H1 (cell line): Measurements from ENCODE around the gene EXD3. TPM values are rescaled to one million over a fixed set of nuclear protein-coding genes. Genes with fewer than 3 reads are reported as not detected.
"Not testable (repeated sequence)": the region's sequence is repeated elsewhere in the genome, so short reads cannot be mapped to it uniquely, and the experiment has no call there.

ENCODE experiments used
- CTCF ChIA-PET: fragments of 300-600 bp; sonication (Branson Sonifier 250); formaldehyde crosslinking; loops from one replicate; lab custom pipeline; 2021; ENCODE audit not compliant: partially characterized antibody; lab: Charles Lee
- POLR2A ChIA-PET: fragments of 300-600 bp; sonication (Branson Sonifier 250); formaldehyde crosslinking; loops from one replicate; lab custom pipeline; 2021; ENCODE audit warnings: inconsistent platforms; ENCODE audit not compliant: partially characterized antibody; lab: Charles Lee
- DNase-seq, 2 experiments: peaks; one replicate each; pipeline versions ENCODE4 v3.0.0 to v3.0.0-alpha.2; 2010 to 2022; ENCODE audit warnings: low spot score in 2 of 2, low read depth in 1 of 2, mixed read lengths in 1 of 2
- FAIRE-seq: peaks from 2 replicates; lab custom pipeline; 2011; peaks lifted over from hg19 to GRCh38; lab: Jason Lieb, UNC
- H2AFZ ChIP-seq: 2 replicates; pipeline ENCODE4 v1.8.1; 2012; ENCODE audit warnings: low read length, inconsistent platforms
- H2AK5ac ChIP-seq: 2 replicates; pipeline ENCODE4 v1.6.1; 2013; ENCODE audit warnings: low read depth, low read length
- H2BK120ac ChIP-seq: replicated peaks from 2 replicates; pipeline ENCODE3; 2013; ENCODE audit warnings: low read depth, low read length, inconsistent platforms
- H2BK12ac ChIP-seq: 2 replicates; pipeline ENCODE4 v1.6.1; 2013; ENCODE audit warnings: low read depth, low read length
- H2BK15ac ChIP-seq: 2 replicates; pipeline ENCODE4 v1.6.1; 2013; ENCODE audit warnings: low read length
- H2BK20ac ChIP-seq: 2 replicates; pipeline ENCODE4 v1.6.1; 2013; ENCODE audit warnings: low read length
- H2BK5ac ChIP-seq: 2 replicates; pipeline ENCODE4 v1.6.1; 2013; ENCODE audit warnings: low read depth, low read length
- H3K14ac ChIP-seq: 2 replicates; pipeline ENCODE4 v1.6.1; 2013; ENCODE audit warnings: inconsistent platforms; ENCODE audit not compliant: insufficient read length
- H3K18ac ChIP-seq: 2 replicates; pipeline ENCODE4 v1.6.1; 2013; ENCODE audit warnings: low read length; ENCODE audit errors: extremely low read depth
- H3K23ac ChIP-seq: 2 replicates; pipeline ENCODE4 v1.6.1; 2013; ENCODE audit warnings: inconsistent platforms; ENCODE audit not compliant: insufficient read length
- H3K23me2 ChIP-seq: 2 replicates; pipeline ENCODE4 v1.6.1; 2013; ENCODE audit warnings: low read depth, low read length
- H3K27ac ChIP-seq: 2 replicates; pipeline ENCODE4 v1.6.1; 2011; ENCODE audit warnings: low read depth, low read length, inconsistent platforms
- H3K27me3 ChIP-seq, 4 experiments: replicated peaks in 1 of 4; 1 replicate in 1 of 4; 2 replicates in 3 of 4; pipeline versions ENCODE4 v1.6.1 to v1.8.1; 2011 to 2013; ENCODE audit warnings: low read length in 3 of 4, mild to moderate bottlenecking in 3 of 4, inconsistent platforms in 2 of 4, mixed read lengths in 2 of 4, moderate library complexity in 1 of 4; ENCODE audit not compliant: control insufficient read depth in 3 of 4, insufficient read depth in 3 of 4; ENCODE audit errors: extremely low read depth in 1 of 4
- H3K36me3 ChIP-seq, 4 experiments: 2 replicates each; pipeline versions ENCODE4 v1.6.1 to v1.8.1; 2011 to 2013; ENCODE audit warnings: mild to moderate bottlenecking in 4 of 4, low read length in 3 of 4, moderate library complexity in 2 of 4, control low read depth in 1 of 4, inconsistent platforms in 1 of 4; ENCODE audit not compliant: insufficient read depth in 4 of 4, control insufficient read depth in 2 of 4
- H3K4ac ChIP-seq: replicated peaks from 2 replicates; pipeline ENCODE3; 2013; ENCODE audit warnings: low read length, low read depth, mixed read lengths, inconsistent platforms; ENCODE audit not compliant: insufficient read length
- H3K4me1 ChIP-seq, 4 experiments: replicated peaks in 1 of 4; 1 replicate in 1 of 4; 2 replicates in 3 of 4; pipeline versions ENCODE4 v1.6.1 to v1.8.1; 2011 to 2013; ENCODE audit warnings: low read length in 3 of 4, inconsistent platforms in 2 of 4, mixed read lengths in 1 of 4; ENCODE audit not compliant: insufficient read depth in 4 of 4, control insufficient read depth in 3 of 4
- H3K4me2 ChIP-seq, 2 experiments: 2 replicates each; pipeline versions ENCODE4 v1.6.1 to v1.8.1; 2011 to 2013; ENCODE audit warnings: low read depth in 2 of 2, low read length in 2 of 2, control low read depth in 1 of 2, inconsistent platforms in 1 of 2, mild to moderate bottlenecking in 1 of 2; ENCODE audit not compliant: insufficient read depth in 1 of 2
- H3K4me3 ChIP-seq, 4 experiments: fragments of 200-600, 300-600 bp in 1 of 4; sonication (generic), shearing (Covaris generic), sonication (Bioruptor Twin) in 1 of 4; 2 replicates each; pipeline versions ENCODE4 v1.5.1 to v1.8.1; 2011 to 2016; ENCODE audit warnings: low read length in 4 of 4, low read depth in 3 of 4, control low read depth in 2 of 4, inconsistent platforms in 2 of 4, mild to moderate bottlenecking in 2 of 4, mixed read lengths in 1 of 4, moderate library complexity in 1 of 4; ENCODE audit not compliant: insufficient read depth in 2 of 4; ENCODE audit errors: extremely low read depth in 1 of 4
- H3K56ac ChIP-seq: replicated peaks from 2 replicates; pipeline ENCODE3; 2013; ENCODE audit warnings: low read depth, mild to moderate bottlenecking, mixed read lengths, low read length, inconsistent platforms; ENCODE audit not compliant: insufficient read length
- H3K79me1 ChIP-seq: 2 replicates; pipeline ENCODE4 v1.6.1; 2013; ENCODE audit warnings: low read depth, low read length, control low read depth
- H3K79me2 ChIP-seq, 2 experiments: 2 replicates each; pipeline versions ENCODE4 v1.6.1 to v1.8.1; 2012 to 2013; ENCODE audit warnings: low read length in 2 of 2, mild to moderate bottlenecking in 2 of 2, inconsistent platforms in 1 of 2; ENCODE audit not compliant: insufficient read depth in 2 of 2, control insufficient read depth in 1 of 2
- H3K9ac ChIP-seq, 4 experiments: replicated peaks in 1 of 4; 1 replicate in 1 of 4; 2 replicates in 3 of 4; pipeline versions ENCODE4 v1.6.1 to v1.8.1; 2011 to 2013; ENCODE audit warnings: low read depth in 3 of 4, low read length in 3 of 4, control low read depth in 2 of 4, mild to moderate bottlenecking in 2 of 4, moderate library complexity in 2 of 4, inconsistent platforms in 1 of 4; ENCODE audit errors: extremely low read depth in 1 of 4
- H3K9me3 ChIP-seq, 2 experiments: 2 replicates each; pipeline versions ENCODE4 v1.6.1 to v1.8.1; 2012 to 2013; ENCODE audit warnings: mild to moderate bottlenecking in 2 of 2, moderate library complexity in 2 of 2, control low read depth in 1 of 2, inconsistent platforms in 1 of 2, low read depth in 1 of 2, low read length in 1 of 2, mixed read lengths in 1 of 2; ENCODE audit not compliant: insufficient read depth in 2 of 2
- H4K20me1 ChIP-seq, 2 experiments: replicated peaks in 1 of 2; 2 replicates each; pipeline versions ENCODE3 to v1.8.1; 2011 to 2013; ENCODE audit warnings: inconsistent platforms in 2 of 2, low read length in 2 of 2, mild to moderate bottlenecking in 1 of 2; ENCODE audit not compliant: insufficient read depth in 2 of 2, control insufficient read depth in 1 of 2
- H4K5ac ChIP-seq: 2 replicates; pipeline ENCODE4 v1.6.1; 2013; ENCODE audit warnings: low read length, low read depth, mixed read lengths, inconsistent platforms; ENCODE audit not compliant: insufficient read length
- H4K8ac ChIP-seq: 2 replicates; pipeline ENCODE4 v1.8.0; 2013; ENCODE audit warnings: mild to moderate bottlenecking, moderate library complexity, low read length, inconsistent platforms; ENCODE audit not compliant: insufficient read depth; ENCODE audit errors: extremely low read depth
- H4K91ac ChIP-seq: replicated peaks from 2 replicates; pipeline ENCODE3; 2013; ENCODE audit warnings: low read length, mixed read lengths, inconsistent platforms; ENCODE audit not compliant: insufficient read length
- WGBS, 2 experiments: shearing (Covaris generic) in 1 of 2; methylation state at CpG; one replicate each; pipeline versions ENCODE4 v1.1.6 to v1.1.7; 2013 to 2015; ENCODE audit warnings: low lambda C conversion rate in 2 of 2, mixed read lengths in 2 of 2, inconsistent platforms in 1 of 2, low coverage in 1 of 2, missing lambda C conversion rate in 1 of 2; ENCODE audit not compliant: insufficient replicate concordance in 2 of 2, insufficient coverage in 1 of 2, insufficient read length in 1 of 2; ENCODE audit errors: extremely low coverage in 1 of 2, missing lambda C conversion rate in 1 of 2; 5-methylcytosine and 5-hydroxymethylcytosine counted together
- polyA plus RNA-seq, 7 experiments: library from polyadenylated mRNA; depleted of rRNA in 3 of 7; stranded (reverse) in 5 of 7; unstranded in 2 of 7; fragments of >200 nt in 5 of 7; fragments of 200-250 nt in 2 of 7; gene quantifications; 1 replicate in 5 of 7; 2 replicates in 1 of 7; 4 replicates in 1 of 7; pipeline versions ENCODE4 v1.2.1 to v1.2.3, GENCODE V29; 2011 to 2013; ENCODE audit warnings: missing spikeins in 2 of 7, mixed read lengths in 2 of 7
- total RNA-seq: library from RNA; stranded (reverse); fragmentation: NEBNext Ultra II Directional; extraction: Animal tissue kit (Norgen Biotek cat#: 25700); gene quantifications from 2 replicates; pipeline ENCODE4 v1.2.1, GENCODE V29; 2021

Gene EXD3
- total and polyA plus RNA-seq, 2 of the 8 experiments (the other 6 are each of a cell fraction or from before 2014, with no cell fraction given), result 7.2 to 9.4 TPM

GRCh38 chr9:137451264-137452005, 28.5 kb upstream of the EXD3 start:
- not testable (repeated sequence) for H2BK20ac ChIP-seq
- CTCF ChIA-PET, result interaction anchor here (2.5 kb wide), 1 partner anchor 8 kb away, joined by 13 read pairs; no protein-coding TSS in a partner anchor

More at GRCh38 chr9:137451264-137452005, 28.5 kb upstream of the EXD3 start:
- H3K27me3 ChIP-seq, DNase-seq, H3K18ac ChIP-seq, H3K4me3 ChIP-seq, H3K23me2 ChIP-seq, FAIRE-seq, H2BK12ac ChIP-seq, H2AK5ac ChIP-seq, H3K79me2 ChIP-seq, H3K14ac ChIP-seq, H3K4me2 ChIP-seq, H3K9ac ChIP-seq, H2AFZ ChIP-seq, H3K79me1 ChIP-seq, H3K27ac ChIP-seq, POLR2A ChIA-PET, H3K56ac ChIP-seq, H2BK5ac ChIP-seq, H4K91ac ChIP-seq, H4K8ac ChIP-seq, H4K20me1 ChIP-seq, H2BK120ac ChIP-seq, H3K9me3 ChIP-seq, H2BK15ac ChIP-seq, H3K23ac ChIP-seq, H4K5ac ChIP-seq, H3K4ac ChIP-seq: not testable (repeated sequence)
- Histone ChIP-seq H3K36me3 (peaks cover 3 to 19% (median 5%) of the 10 kb centered on the region in 4 experiments; a peak in 5 of 8 replicates), H3K4me1 (peaks cover 0 to 15% (median 13%) of the 10 kb centered on the region in 4 experiments; a peak in 5 of 7 replicates)
- no CpG with 5 or more reads among the region's 31 CpGs for WGBS, 2 experiments
